Thoracic aorta (tissue), 2 donors: ENCODE results near the gene NAB2. TPM values are rescaled to one million over a fixed set of nuclear protein-coding genes. Genes with fewer than 3 reads are reported as not detected.
A peak's percentile ranks its signal among the peaks of the same experiment; 100 is the strongest.

Source experiments
- ATAC-seq: fragments of 150-250 bp; one replicate; pipeline ENCODE4 v1.8.0; 2017; ENCODE audit warnings: low read depth; ENCODE audit not compliant: insufficient number of reproducible peaks, low FRiP score
- DNase-seq: peaks from one replicate; pipeline ENCODE4 v3.0.0-alpha.2; 2020; ENCODE audit warnings: low spot score
- H3K27ac ChIP-seq, 2 donors: fragments of 200-600 bp; sonication (generic); 1 replicate in 1 of 2; 2 replicates in 1 of 2; pipeline ENCODE4 v1.5.1; 2016; ENCODE audit warnings: mild to moderate bottlenecking in 2 of 2, moderate library complexity in 2 of 2
- H3K27me3 ChIP-seq: fragments of 200-600 bp; sonication (generic); replicated peaks from 2 replicates; pipeline ENCODE4 v1.6.0; 2016; ENCODE audit warnings: mild to moderate bottlenecking; ENCODE audit not compliant: insufficient read depth
- H3K36me3 ChIP-seq: fragments of 200-600 bp; sonication (generic); one replicate; pipeline ENCODE4 v1.5.1; 2016
- H3K4me1 ChIP-seq, 2 donors: fragments of 200-600 bp; sonication (generic); 1 replicate in 1 of 2; 2 replicates in 1 of 2; pipeline versions ENCODE4 v1.5.1 to v1.6.0; 2016; ENCODE audit warnings: low read depth in 2 of 2, mild to moderate bottlenecking in 1 of 2; ENCODE audit not compliant: control insufficient read depth in 1 of 2
- H3K4me3 ChIP-seq: fragments of 200-600 bp; sonication (generic); 2 replicates; pipeline ENCODE4 v1.5.1; 2016; ENCODE audit warnings: mild to moderate bottlenecking
- H3K9me3 ChIP-seq: fragments of 200-600 bp; sonication (generic); 2 replicates; pipeline ENCODE4 v1.5.1; 2016
- total RNA-seq, 2 donors: library from RNA; depleted of rRNA; stranded (reverse); fragments of >200 nt; gene quantifications; one replicate each; pipeline versions ENCODE4 v1.1.0 to v1.2.3, GENCODE V29; 2016
- TF ChIP-seq, protein P1 (sequence below): fragments of 200-600 bp; sonication (generic); IDR thresholded peaks from one replicate; pipeline ENCODE4 v1.5.1; 2019; ENCODE audit warnings: antibody characterized with exemption

Gene NAB2, protein sequence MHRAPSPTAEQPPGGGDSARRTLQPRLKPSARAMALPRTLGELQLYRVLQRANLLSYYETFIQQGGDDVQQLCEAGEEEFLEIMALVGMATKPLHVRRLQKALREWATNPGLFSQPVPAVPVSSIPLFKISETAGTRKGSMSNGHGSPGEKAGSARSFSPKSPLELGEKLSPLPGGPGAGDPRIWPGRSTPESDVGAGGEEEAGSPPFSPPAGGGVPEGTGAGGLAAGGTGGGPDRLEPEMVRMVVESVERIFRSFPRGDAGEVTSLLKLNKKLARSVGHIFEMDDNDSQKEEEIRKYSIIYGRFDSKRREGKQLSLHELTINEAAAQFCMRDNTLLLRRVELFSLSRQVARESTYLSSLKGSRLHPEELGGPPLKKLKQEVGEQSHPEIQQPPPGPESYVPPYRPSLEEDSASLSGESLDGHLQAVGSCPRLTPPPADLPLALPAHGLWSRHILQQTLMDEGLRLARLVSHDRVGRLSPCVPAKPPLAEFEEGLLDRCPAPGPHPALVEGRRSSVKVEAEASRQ
- 10 to 100 TPM; 30.5 to 39.3 TPM for total RNA-seq

DNA sequence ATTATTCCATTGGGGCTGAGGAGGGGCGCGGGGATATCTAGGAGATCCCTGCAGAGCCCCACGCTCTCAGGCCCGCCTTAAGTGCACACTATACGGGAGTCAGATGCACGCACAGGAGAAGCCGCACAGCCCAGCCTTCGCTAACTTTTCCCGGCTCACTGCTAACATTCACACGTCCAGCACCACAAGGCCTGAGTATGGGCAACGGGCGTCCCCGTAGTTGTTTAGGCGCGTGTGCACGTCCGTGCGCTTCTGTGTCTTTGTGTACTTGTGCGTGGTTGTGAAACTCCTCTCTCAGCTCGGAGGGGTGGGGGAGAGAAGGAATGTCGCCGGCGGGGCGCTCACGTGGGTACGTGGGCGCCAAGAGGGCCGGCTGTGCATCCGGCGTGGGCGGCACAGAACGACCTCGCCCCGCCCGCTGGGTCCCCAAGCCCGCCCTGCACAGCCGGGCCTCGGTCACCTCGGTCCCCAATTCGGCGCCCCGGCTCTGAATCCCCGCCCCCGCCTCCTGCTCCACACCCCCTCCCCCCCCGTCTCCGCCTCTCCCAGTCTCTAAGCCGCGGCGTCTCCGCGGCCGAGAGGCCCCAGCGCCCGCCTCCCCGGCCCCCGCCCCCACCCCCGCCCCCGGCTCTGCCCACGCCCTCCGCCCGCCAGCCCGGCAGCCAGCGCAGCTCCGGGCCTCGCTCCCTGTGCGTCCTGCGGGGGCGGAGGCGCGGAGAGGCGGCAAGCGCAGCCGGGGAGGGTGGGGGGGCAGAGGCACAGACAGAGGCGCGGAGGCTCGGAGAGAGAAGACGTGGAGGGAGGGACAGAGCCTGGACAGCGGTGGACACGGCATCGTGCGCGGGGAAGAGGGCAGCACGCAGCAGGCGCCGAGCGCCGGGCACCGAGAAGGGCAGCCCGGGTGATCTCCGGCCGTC lies at the start of gene NAB2:
TSS of gene NAB2 (plus strand) at position 761 of the 917 bp plus-strand sequence. CDS start 158 bp downstream, outside the sequence.
- Histone ChIP-seq H3K9me3 (no peaks in the 10 kb centered on the region), H3K4me3 (peak within 1 kb of the TSS; percentile 92), H3K4me1 (peaks cover 36 to 45% of the 10 kb centered on the region in 2 donors), H3K27ac (peak within 1 kb of the TSS; percentile 99), H3K27me3 (no peaks in the 10 kb centered on the region), H3K36me3 (peaks cover 17% of the 10 kb centered on the region)
- TF ChIP-seq, protein P1, sequence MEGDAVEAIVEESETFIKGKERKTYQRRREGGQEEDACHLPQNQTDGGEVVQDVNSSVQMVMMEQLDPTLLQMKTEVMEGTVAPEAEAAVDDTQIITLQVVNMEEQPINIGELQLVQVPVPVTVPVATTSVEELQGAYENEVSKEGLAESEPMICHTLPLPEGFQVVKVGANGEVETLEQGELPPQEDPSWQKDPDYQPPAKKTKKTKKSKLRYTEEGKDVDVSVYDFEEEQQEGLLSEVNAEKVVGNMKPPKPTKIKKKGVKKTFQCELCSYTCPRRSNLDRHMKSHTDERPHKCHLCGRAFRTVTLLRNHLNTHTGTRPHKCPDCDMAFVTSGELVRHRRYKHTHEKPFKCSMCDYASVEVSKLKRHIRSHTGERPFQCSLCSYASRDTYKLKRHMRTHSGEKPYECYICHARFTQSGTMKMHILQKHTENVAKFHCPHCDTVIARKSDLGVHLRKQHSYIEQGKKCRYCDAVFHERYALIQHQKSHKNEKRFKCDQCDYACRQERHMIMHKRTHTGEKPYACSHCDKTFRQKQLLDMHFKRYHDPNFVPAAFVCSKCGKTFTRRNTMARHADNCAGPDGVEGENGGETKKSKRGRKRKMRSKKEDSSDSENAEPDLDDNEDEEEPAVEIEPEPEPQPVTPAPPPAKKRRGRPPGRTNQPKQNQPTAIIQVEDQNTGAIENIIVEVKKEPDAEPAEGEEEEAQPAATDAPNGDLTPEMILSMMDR = no peak
- ATAC-seq (peak; percentile 46), DNase-seq (peak; percentile 92)

- TF ChIP-seq, protein P1 = no peak
These were observed 48.7 kb upstream of the NAB2 start for GRCh38 chr12:57040211-57040610.

DNA sequence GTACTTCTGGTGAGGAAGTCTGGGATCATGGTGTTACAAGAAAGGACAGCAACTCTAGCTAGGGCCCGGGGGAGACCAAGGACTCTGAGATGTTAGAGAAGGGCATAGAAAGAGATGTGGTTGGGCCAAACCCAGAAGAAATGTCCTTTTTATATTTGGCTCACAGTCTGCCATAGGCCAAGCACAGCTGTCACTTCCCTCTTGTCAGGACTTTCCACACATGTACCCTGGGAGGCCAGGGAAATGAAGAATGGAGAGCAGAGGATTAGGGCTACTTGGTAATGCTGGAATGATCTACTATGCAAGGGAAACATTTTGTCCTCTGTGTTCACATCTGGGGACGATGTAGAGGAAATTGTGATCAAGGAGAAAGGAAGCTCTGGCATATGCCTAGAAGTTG lies 48.2 kb upstream of the NAB2 start:
- H3K27ac ChIP-seq = no peak overlapping the region
- DNase-seq (no peak), ATAC-seq (no peak)
- H3K36me3 ChIP-seq = no peaks in the 10 kb centered on the region
- H3K9me3 ChIP-seq = no peaks in the 10 kb centered on the region
- H3K4me3 ChIP-seq = no peak overlapping the region
- H3K4me1 ChIP-seq = no peaks in the 10 kb centered on the region
- TF ChIP-seq, protein P1 = no peak
- no peaks in the 10 kb centered on the region for H3K27me3 ChIP-seq

More at GRCh38 chr12:57040211-57040610, 48.7 kb upstream of the NAB2 start:
- no peaks in the 10 kb centered on the region for H3K36me3 ChIP-seq
- H3K4me1 ChIP-seq = no peaks in the 10 kb centered on the region
- H3K27ac ChIP-seq = no peak overlapping the region
- no peak overlapping the region for H3K4me3 ChIP-seq
- H3K27me3 ChIP-seq = no peaks in the 10 kb centered on the region
- DNase-seq (no peak), ATAC-seq (no peak)
- H3K9me3 ChIP-seq = no peaks in the 10 kb centered on the region

DNA sequence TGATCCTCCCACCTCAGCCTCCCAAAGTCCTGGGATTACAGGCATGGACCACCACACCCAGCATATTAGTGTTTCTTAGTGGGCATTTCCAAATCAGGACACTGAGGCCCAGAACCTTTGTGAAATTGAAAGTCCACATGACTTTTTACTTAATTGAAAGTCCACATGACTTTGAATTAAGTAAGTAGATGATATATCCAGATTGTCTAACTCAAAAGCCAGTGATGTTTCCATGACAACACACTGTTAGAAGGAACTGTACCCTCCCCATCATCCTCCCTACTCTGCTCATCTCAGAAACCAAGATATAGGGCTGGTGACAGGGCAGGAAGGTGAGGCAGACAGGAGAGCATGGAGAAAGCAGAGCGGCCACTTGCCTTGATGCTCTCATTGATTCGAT lies 46.2 kb upstream of the NAB2 start:
- no peak overlapping the region for H3K4me3 ChIP-seq
- H3K4me1 ChIP-seq = no peaks in the 10 kb centered on the region
- TF ChIP-seq, protein P1 = no peak
- no peak for DNase-seq
- H3K27ac ChIP-seq = no peak overlapping the region
- no peaks in the 10 kb centered on the region for H3K36me3 ChIP-seq
- no peaks in the 10 kb centered on the region for H3K27me3 ChIP-seq
- H3K9me3 ChIP-seq = no peaks in the 10 kb centered on the region
- ATAC-seq = no peak

GRCh38 chr12:57044468-57044867 lies 44.4 kb upstream of the NAB2 start:
- ATAC-seq (no peak), DNase-seq (no peak)
- Histone ChIP-seq H3K9me3 (no peaks in the 10 kb centered on the region), H3K27ac (no peak overlapping the region), H3K27me3 (no peaks in the 10 kb centered on the region), H3K36me3 (no peaks in the 10 kb centered on the region), H3K4me1 (no peaks in the 10 kb centered on the region), H3K4me3 (no peak overlapping the region)
- TF ChIP-seq, protein P1 = no peak
